CD4-positive, alpha-beta T cell treated with Interleukin-6 for 4 hours (primary cell): Measurements from ENCODE around the gene FRG2B.
"Not testable (repeated sequence)": the region's sequence is repeated elsewhere in the genome, so short reads cannot be mapped to it uniquely, and the experiment has no call there.

Experiments
- DNase-seq: peaks from one replicate; pipeline ENCODE4 v3.0.0-alpha.2; 2020; ENCODE audit warnings: mixed read lengths

FRG2B gene

DNA sequence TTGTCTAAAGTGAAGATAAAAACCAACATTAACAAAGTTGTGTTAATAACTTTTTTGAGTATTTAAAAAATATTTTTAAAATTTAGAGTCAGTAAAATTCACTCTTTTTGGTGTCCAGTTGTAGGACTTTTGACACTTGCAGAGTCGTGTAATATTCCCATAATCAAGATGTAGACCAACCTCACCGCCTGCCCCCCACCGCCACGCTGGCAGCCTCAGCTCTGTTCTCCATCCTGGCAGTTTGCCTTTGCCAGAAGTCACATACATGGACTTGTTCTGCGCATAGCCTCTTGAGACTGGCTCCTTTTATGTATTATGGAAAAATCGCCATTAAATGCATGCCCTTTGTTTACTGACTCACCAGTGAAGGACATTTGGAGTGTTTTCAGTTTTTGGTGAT is 33.9 kb downstream of the FRG2B start:
- no peak for DNase-seq

DNA sequence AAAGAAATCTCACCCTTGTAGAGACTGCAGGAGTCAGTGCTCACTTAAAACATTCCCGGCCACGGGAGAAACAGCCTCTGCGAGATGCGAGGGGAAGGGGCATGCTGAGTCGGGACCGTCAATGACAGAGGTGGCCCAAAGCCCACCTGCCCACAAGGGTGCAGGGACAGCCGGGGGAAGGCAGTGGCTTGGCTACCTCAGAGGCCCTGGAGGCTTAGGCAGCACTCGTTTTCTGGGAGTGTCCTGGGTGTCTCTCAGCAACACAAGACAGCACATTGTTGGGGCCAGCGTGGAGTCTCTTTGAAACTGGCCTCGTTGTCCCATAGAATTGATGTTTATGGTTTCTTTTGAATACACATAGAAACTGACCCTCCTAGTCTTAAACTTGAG is 35.6 kb downstream of the FRG2B start:
- no peak for DNase-seq

DNA sequence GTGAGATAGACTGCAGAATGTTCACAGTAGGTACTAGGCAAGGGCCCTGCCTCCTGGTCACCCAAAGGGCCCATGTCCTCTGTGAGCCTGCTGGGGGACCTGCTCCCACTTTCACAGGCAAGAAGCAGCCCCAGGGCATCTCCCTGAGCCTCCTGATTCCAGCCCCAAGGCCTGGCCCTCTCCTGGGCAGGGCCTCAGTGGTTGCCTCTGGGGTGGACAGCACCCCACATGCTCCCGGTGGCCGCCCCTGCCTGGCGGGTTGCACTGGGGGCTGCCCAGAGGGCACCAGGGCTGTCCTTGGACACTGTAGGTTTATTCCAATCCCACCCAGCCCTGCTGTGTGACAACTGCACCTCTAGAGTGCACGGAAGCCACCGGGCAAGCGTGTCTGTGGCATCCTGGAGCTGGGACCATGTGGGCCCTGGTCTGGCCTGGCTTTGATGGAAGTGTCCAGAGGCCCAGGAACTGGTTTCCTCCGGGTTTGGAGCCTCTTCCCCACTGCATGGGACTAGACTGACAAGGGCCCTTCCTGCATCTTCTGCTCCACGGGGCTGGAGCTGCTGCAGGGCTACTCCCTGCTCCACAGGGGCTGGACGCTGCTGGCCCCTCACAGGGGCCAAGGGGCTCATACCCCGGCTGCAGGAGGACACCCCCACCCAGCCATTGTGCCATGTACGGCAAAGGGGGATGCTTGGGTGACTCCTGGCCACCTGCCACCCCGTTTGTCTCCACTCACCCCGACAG is 36.2 kb downstream of the FRG2B start:
- no peak for DNase-seq

DNA sequence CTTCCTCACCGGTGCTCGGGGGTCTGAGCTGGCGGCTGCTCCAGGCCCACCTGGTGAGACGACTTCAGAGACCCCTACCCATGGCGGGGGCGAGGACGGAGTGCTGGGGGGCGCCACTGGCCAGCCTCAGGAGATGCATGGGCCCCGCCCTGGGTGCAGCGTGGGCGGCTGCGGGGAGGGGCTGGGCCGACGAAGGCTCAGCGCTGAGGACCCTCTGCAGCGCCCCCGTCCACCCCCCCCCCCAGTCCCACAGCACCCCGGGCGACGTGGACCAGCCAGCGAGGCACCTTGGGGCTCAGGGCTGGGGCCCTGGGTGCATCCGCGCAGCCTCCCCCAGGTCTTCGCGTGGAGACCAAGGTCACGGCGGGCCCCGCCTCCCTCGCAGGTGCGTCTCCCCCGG is 49.6 kb downstream of the FRG2B start:
- not testable (repeated sequence) for DNase-seq
